Activated T-helper 17 cell treated with anti-CD3 and anti-CD28 coated beads, Interleukin-2, amount 50 U/mL, for 72 hours (primary cell): Measurements from ENCODE around the gene MINDY4B. TPM values are rescaled to one million over a fixed set of nuclear protein-coding genes. Genes with fewer than 3 reads are reported as not detected.

ENCODE experiments used
- ATAC-seq: fragments of 150-1000 bp; cut with Tn5 transposase; replicated peaks from 2 replicates; pipeline ENCODE4 v1.10.0; 2021; ENCODE audit warnings: mild to moderate bottlenecking, moderate library complexity
- H3K27ac Mint-ChIP-seq: one replicate; pipeline ENCODE4 v1.8.0; 2022; ENCODE audit warnings: mixed read lengths
- H3K27me3 Mint-ChIP-seq: one replicate; pipeline ENCODE4 v1.8.0; 2022; ENCODE audit warnings: mixed read lengths
- H3K36me3 Mint-ChIP-seq: one replicate; pipeline ENCODE4 v1.8.0; 2022; ENCODE audit warnings: low read depth, mild to moderate bottlenecking, mixed read lengths
- H3K4me1 Mint-ChIP-seq: one replicate; pipeline ENCODE4 v1.8.0; 2022; ENCODE audit warnings: mixed read lengths
- H3K4me3 Mint-ChIP-seq: one replicate; pipeline ENCODE4 v1.8.0; 2022; ENCODE audit warnings: mild to moderate bottlenecking, mixed read lengths
- H3K9me3 Mint-ChIP-seq: one replicate; pipeline ENCODE4 v1.8.0; 2022; ENCODE audit warnings: mixed read lengths
- total RNA-seq, 2 donors: library from RNA; stranded (reverse); gene quantifications; one replicate each; pipeline ENCODE4 v1.2.3, GENCODE V29; 2022

The MINDY4B gene
- total RNA-seq, 2 donors from 2014 or later, result not detected

GRCh38 chr3:150913133-150913922 lies 8.1 kb upstream of the MINDY4B start:
- Mint-ChIP-seq H3K27me3 (peaks cover 20% of the 10 kb centered on the region), H3K36me3 (no peaks in the 10 kb centered on the region), H3K9me3 (no peaks in the 10 kb centered on the region), H3K4me1 (no peaks in the 10 kb centered on the region), H3K4me3 (no peak overlapping the region), H3K27ac (no peak overlapping the region)
- ATAC-seq, result no peak

GRCh38 chr3:150912501-150912900 lies 7.3 kb upstream of the MINDY4B start:
- Mint-ChIP-seq H3K36me3 (no peaks in the 10 kb centered on the region), H3K9me3 (no peaks in the 10 kb centered on the region), H3K27ac (no peak overlapping the region), H3K4me3 (no peak overlapping the region), H3K27me3 (peaks cover 28% of the 10 kb centered on the region), H3K4me1 (no peaks in the 10 kb centered on the region)
- no peak for ATAC-seq

GRCh38 chr3:150911771-150912170 lies 6.5 kb upstream of the MINDY4B start:
- Mint-ChIP-seq H3K4me1 (no peaks in the 10 kb centered on the region), H3K4me3 (no peak overlapping the region), H3K27ac (no peak overlapping the region), H3K36me3 (no peaks in the 10 kb centered on the region), H3K27me3 (peaks cover 29% of the 10 kb centered on the region), H3K9me3 (no peaks in the 10 kb centered on the region)
- no peak for ATAC-seq

GRCh38 chr3:150906461-150906860 lies 1.2 kb upstream of the MINDY4B start:
- H3K4me1 Mint-ChIP-seq, result no peaks in the 10 kb centered on the region
- ATAC-seq, result no peak
- no peaks in the 10 kb centered on the region for H3K9me3 Mint-ChIP-seq
- no peak overlapping the region for H3K27ac Mint-ChIP-seq
- no peaks in the 10 kb centered on the region for H3K36me3 Mint-ChIP-seq
- no peak overlapping the region for H3K4me3 Mint-ChIP-seq
- peaks cover 41% of the 10 kb centered on the region for H3K27me3 Mint-ChIP-seq

- H3K27me3 Mint-ChIP-seq, result peaks cover 39% of the 10 kb centered on the region
- no peak overlapping the region for H3K27ac Mint-ChIP-seq
- H3K9me3 Mint-ChIP-seq, result no peaks in the 10 kb centered on the region
- H3K4me3 Mint-ChIP-seq, result no peak overlapping the region
- no peaks in the 10 kb centered on the region for H3K36me3 Mint-ChIP-seq
- H3K4me1 Mint-ChIP-seq, result no peaks in the 10 kb centered on the region
- no peak for ATAC-seq
Measured at GRCh38 chr3:150905746-150906145, 507 bp upstream of the MINDY4B start.

GRCh38 chr3:150902988-150903387 lies 2.3 kb downstream of the MINDY4B start:
- H3K4me1 Mint-ChIP-seq, result no peaks in the 10 kb centered on the region
- no peaks in the 10 kb centered on the region for H3K36me3 Mint-ChIP-seq
- no peak overlapping the region for H3K4me3 Mint-ChIP-seq
- no peaks in the 10 kb centered on the region for H3K9me3 Mint-ChIP-seq
- ATAC-seq, result no peak
- peaks cover 32% of the 10 kb centered on the region for H3K27me3 Mint-ChIP-seq
- H3K27ac Mint-ChIP-seq, result no peak overlapping the region

- Mint-ChIP-seq H3K4me3 (no peak overlapping the region), H3K9me3 (no peaks in the 10 kb centered on the region), H3K27me3 (peaks cover 22% of the 10 kb centered on the region), H3K4me1 (no peaks in the 10 kb centered on the region), H3K27ac (no peak overlapping the region), H3K36me3 (no peaks in the 10 kb centered on the region)
- no peak for ATAC-seq
Measured at GRCh38 chr3:150901793-150902192, 3.4 kb downstream of the MINDY4B start.

- H3K4me1 Mint-ChIP-seq, result no peaks in the 10 kb centered on the region
- ATAC-seq, result no peak
- no peak overlapping the region for H3K27ac Mint-ChIP-seq
- no peaks in the 10 kb centered on the region for H3K9me3 Mint-ChIP-seq
- H3K36me3 Mint-ChIP-seq, result no peaks in the 10 kb centered on the region
- H3K27me3 Mint-ChIP-seq, result peaks cover 12% of the 10 kb centered on the region
- no peak overlapping the region for H3K4me3 Mint-ChIP-seq
Measured at GRCh38 chr3:150899141-150899540, 6.1 kb downstream of the MINDY4B start.

GRCh38 chr3:150898046-150898754 lies 7.0 kb downstream of the MINDY4B start:
- Mint-ChIP-seq H3K27me3 (peaks cover 9% of the 10 kb centered on the region), H3K36me3 (no peaks in the 10 kb centered on the region), H3K9me3 (no peaks in the 10 kb centered on the region), H3K4me1 (no peaks in the 10 kb centered on the region), H3K4me3 (no peak overlapping the region), H3K27ac (no peak overlapping the region)
- no peak for ATAC-seq

- peaks cover 6% of the 10 kb centered on the region for H3K27me3 Mint-ChIP-seq
- no peak overlapping the region for H3K4me3 Mint-ChIP-seq
- ATAC-seq, result no peak
- no peaks in the 10 kb centered on the region for H3K4me1 Mint-ChIP-seq
- H3K36me3 Mint-ChIP-seq, result no peaks in the 10 kb centered on the region
- no peaks in the 10 kb centered on the region for H3K9me3 Mint-ChIP-seq
- H3K27ac Mint-ChIP-seq, result no peak overlapping the region
Measured at GRCh38 chr3:150897592-150897991, 7.6 kb downstream of the MINDY4B start.

GRCh38 chr3:150890831-150891230 lies 14.4 kb downstream of the MINDY4B start:
- Mint-ChIP-seq H3K36me3 (no peaks in the 10 kb centered on the region), H3K4me3 (no peak overlapping the region), H3K4me1 (no peaks in the 10 kb centered on the region), H3K9me3 (no peaks in the 10 kb centered on the region), H3K27ac (no peak overlapping the region), H3K27me3 (peaks cover 10% of the 10 kb centered on the region)
- no peak for ATAC-seq

- no peak overlapping the region for H3K27ac Mint-ChIP-seq
- no peak overlapping the region for H3K4me3 Mint-ChIP-seq
- H3K27me3 Mint-ChIP-seq, result peaks cover 15% of the 10 kb centered on the region
- no peaks in the 10 kb centered on the region for H3K9me3 Mint-ChIP-seq
- no peaks in the 10 kb centered on the region for H3K36me3 Mint-ChIP-seq
- no peaks in the 10 kb centered on the region for H3K4me1 Mint-ChIP-seq
- no peak for ATAC-seq
Measured at GRCh38 chr3:150890295-150890694, 14.9 kb downstream of the MINDY4B start.

- Mint-ChIP-seq H3K4me1 (no peaks in the 10 kb centered on the region), H3K27ac (no peak overlapping the region), H3K4me3 (no peak overlapping the region), H3K27me3 (peaks cover 17% of the 10 kb centered on the region), H3K36me3 (no peaks in the 10 kb centered on the region), H3K9me3 (no peaks in the 10 kb centered on the region)
- no peak for ATAC-seq
Measured at GRCh38 chr3:150889106-150889505, 16.1 kb downstream of the MINDY4B start.

GRCh38 chr3:150887031-150887430 lies 18.2 kb downstream of the MINDY4B start:
- Mint-ChIP-seq H3K9me3 (no peaks in the 10 kb centered on the region), H3K4me3 (no peak overlapping the region)

GRCh38 chr3:150885535-150885934 lies 19.7 kb downstream of the MINDY4B start:
- ATAC-seq, result no peak
- Mint-ChIP-seq H3K4me1 (no peaks in the 10 kb centered on the region), H3K9me3 (no peaks in the 10 kb centered on the region), H3K36me3 (no peaks in the 10 kb centered on the region), H3K27me3 (peaks cover 22% of the 10 kb centered on the region), H3K4me3 (no peak overlapping the region), H3K27ac (no peak overlapping the region)

More at GRCh38 chr3:150887031-150887430, 18.2 kb downstream of the MINDY4B start:
- Mint-ChIP-seq H3K27ac (no peak overlapping the region), H3K36me3 (no peaks in the 10 kb centered on the region), H3K27me3 (peaks cover 22% of the 10 kb centered on the region), H3K4me1 (no peaks in the 10 kb centered on the region)
- no peak for ATAC-seq
